GM18499 (cell line): ENCODE data around the gene TECPR2.

Experiments
- ATAC-seq: cut with Tn5 transposase; IDR thresholded peaks from one replicate; pipeline ENCODE4 v1.9.1; 2021; ENCODE audit warnings: moderate number of reproducible peaks; ENCODE audit not compliant: insufficient read depth, unreplicated experiment

Gene TECPR2

GRCh38 chr14:102491366-102491765 is 128.6 kb downstream of the TECPR2 start:
- no peak for ATAC-seq

- ATAC-seq = no peak
Observed at GRCh38 chr14:102491786-102492530, 129.2 kb downstream of the TECPR2 start.

DNA sequence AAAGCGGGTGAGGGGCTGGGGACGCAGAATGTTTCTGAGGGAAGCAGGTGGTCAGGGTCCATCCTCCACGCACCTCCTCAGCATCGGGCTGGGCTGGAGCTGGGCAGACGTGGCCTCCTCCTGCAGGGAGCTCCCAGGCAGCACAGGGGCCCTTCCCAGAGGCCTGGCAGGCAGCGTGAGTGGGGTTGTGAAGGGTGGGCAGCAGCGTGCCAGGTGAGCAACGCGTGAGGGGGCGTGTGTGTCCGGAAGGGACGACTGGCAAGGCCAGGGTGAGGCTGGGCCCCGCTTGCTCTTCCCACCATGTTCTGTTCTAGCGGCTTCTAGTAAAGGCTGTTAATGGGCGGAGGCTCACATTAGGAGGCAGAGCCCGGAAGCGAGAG is 129.8 kb downstream of the TECPR2 start:
- ATAC-seq = no peak

GRCh38 chr14:102493096-102493495 is 130.4 kb downstream of the TECPR2 start:
- no peak for ATAC-seq

GRCh38 chr14:102493585-102493984 is 130.8 kb downstream of the TECPR2 start:
- no peak for ATAC-seq

DNA sequence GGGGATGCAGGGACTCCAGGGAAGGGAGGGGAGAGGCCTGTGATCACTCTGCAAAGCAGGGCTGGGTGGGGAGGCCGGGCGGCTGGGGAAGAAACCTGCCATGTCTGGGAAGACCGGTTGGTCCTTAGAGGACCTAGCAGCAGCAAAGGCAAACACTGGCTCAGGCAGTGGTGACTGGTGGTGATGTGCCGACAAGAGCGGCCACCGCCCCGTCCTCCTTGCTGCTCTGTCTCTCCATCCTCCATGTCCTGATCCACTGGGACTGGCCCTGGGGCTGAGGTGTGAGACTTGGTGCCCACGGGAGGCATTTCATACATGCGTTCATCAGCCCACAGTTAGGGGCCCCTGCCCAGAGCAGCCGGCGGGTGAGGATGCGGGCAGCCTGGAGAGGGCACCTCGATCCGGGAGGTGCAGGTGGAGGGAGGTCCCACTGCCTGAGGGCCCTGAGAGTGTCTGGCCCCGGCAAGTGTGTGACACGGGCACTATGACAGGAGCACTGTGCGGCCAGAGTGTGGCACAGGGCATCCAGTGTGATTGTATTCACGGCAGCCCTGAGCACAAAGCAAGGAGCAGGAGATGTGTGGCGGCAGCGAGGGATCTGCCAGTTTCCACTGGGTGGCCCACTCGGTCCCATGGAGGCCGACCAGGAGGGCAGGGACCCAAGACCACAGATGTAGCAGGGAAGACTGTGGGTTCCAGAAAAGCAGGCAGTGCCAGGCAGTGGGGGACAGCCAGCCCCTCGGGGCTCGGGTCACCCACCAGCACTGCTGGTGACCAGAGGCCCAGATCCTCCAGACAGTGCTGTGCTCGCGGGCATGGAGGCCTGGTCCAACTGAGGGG is 133.0 kb downstream of the TECPR2 start:
- no peak for ATAC-seq

- ATAC-seq = no peak
Observed at GRCh38 chr14:102496331-102496691, 133.6 kb downstream of the TECPR2 start.

- ATAC-seq = no peak
Observed at GRCh38 chr14:102496958-102497744, 134.4 kb downstream of the TECPR2 start.

GRCh38 chr14:102497998-102498677 is 135.4 kb downstream of the TECPR2 start:
- no peak for ATAC-seq

DNA sequence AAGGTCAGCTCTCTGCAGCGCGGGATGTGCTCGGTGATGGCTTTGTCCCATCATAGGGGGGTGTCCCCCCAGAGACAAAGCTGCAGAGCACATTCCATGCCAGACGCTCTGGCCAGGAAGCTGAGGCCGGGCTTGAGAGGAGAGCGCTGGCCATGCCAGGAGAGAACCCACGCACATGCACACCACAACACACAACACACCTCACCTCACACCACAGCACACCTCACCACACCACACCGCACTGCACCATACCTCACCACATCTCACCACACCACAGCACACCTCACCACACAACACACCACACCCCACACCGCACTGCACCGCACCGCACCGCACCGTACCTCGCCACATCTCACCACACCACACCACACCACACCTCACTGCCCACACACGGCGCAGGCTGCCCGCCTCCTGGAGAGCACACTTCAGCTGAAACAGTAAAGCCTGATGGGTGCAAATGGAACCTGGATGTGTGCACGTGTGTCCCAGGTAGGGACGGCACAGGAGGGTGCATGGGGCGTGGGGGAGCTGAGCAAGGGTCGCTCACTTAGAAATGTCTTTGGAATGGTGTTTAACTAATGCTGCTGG is 136.0 kb downstream of the TECPR2 start:
- no peak for ATAC-seq

GRCh38 chr14:102499401-102500157 is 136.8 kb downstream of the TECPR2 start:
- no peak for ATAC-seq

DNA sequence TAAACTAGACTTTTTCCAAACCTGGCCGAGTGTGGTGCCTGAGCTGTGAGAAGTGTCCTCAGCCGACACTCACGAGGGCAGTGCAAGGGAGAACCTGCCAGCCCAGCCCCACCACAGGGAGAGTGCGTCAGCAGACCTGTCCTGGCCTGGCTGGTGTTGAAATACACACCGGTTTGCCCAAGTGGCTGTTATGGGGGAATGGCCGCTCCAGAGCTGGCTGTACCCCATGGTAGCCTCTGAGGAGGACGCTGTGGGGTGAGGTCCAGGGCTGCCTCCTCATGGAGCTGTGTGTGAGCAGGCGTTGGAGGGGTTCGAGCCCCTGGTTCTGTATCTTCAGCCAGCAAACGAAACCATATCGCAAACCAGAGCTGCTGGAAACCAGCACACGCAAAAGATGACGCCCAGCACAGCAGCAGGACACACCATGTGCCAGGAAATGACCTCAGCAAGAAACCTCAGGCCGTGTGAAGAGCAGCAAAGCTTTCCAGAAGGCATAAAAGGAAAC is 137.5 kb downstream of the TECPR2 start:
- ATAC-seq = no peak

- ATAC-seq = no peak
Observed at GRCh38 chr14:102500713-102501112, 138.0 kb downstream of the TECPR2 start.

DNA sequence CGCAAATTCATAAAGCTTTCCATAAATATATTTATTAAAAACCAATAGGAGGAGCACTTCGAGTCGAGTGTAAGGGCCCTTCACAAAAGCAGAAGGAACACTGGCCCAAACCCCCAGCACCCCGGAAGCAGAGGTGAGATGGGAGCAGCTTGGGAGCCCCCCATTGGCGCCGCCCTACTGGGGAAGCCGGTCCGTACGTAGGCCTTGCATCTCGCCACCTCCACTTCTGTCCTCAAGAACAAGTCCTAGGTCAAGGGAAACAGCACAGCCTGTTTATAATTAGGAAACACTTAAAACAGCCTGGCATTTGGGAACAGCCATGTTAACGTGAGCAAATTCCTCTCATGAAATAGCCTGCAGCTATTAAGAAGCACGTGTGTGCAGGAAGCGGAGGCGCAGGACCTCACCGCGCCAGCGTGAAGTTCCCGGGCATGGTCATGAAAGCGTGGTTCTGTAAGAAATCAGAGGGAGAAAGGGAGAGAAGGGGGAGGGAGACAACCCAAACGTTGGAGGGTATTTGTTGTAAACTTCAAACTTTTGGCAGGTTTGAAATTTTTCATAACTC is 139.1 kb downstream of the TECPR2 start:
- ATAC-seq = no peak

DNA sequence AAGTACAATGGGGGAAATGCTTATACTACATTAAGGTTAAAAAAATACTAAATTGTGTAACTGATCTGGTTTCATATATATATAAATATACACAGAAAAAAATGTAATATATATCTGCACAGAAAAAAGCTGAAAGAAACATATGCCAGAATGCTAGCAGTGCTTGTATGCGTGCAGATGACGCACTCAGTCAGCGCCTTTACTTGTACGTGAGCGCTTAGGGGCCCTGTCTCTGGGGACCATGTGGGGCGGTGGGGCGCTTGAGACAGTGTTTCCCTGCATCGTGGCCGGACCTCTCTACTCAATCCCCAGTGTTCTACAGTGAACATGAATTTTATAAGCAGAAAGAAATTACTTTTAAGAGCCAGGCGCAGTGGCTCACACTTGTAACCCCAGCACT is 139.8 kb downstream of the TECPR2 start:
- no peak for ATAC-seq

- ATAC-seq = no peak
Observed at GRCh38 chr14:102503641-102504327, 141.0 kb downstream of the TECPR2 start.

GRCh38 chr14:102504328-102504999 is 141.7 kb downstream of the TECPR2 start:
- no peak for ATAC-seq
